RKO (cell line): ENCODE results near the gene SORCS2.
A peak's percentile ranks its signal among the peaks of the same experiment; 100 is the strongest.

ENCODE experiments used
- DNase-seq: peaks from one replicate; pipeline ENCODE4 v3.0.0-alpha.2; 2016; ENCODE audit warnings: low spot score

The SORCS2 gene

DNA sequence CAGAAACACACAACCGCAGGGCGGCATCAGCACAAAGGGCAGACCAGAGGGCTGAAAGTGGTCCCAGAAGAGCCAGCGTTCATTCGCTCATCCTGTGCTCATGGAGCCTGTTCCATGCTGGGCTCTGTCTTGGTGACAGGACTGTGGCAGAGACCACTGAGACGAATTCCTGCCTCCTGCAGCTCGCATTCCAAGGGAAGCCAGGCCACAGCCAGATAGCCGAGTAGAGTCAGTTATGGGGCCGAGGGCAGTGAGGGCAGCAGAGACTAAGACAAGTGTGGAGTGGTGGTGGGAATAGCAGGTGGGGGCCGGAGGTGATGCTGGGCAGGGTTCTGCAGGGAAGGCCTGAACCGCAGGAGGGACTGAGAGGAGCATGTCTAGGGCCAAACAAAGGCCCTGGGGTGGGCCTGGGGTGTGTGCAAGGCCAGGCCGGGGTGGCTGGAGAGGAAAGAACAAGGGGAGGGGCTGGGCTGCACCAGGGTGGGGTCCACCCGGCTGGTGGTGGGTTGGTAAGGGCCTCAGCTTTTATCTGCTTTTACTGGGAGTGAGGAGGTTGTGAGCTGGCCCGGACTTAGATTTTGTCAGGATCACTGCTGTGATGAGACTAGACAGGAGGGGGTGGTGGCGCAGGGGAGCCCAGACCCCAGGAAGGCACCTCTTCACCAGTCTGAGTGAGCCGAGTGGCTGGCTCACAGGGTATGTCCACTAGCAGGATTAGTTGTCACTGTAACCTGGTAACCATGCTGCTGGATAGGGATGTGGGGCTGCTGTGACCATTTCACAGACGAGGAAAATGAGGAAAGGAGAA lies 236.1 kb downstream of the SORCS2 start:
- no peak for DNase-seq

- DNase-seq: no peak
These were observed 236.7 kb downstream of the SORCS2 start for GRCh38 chr4:7429069-7429416.

DNA sequence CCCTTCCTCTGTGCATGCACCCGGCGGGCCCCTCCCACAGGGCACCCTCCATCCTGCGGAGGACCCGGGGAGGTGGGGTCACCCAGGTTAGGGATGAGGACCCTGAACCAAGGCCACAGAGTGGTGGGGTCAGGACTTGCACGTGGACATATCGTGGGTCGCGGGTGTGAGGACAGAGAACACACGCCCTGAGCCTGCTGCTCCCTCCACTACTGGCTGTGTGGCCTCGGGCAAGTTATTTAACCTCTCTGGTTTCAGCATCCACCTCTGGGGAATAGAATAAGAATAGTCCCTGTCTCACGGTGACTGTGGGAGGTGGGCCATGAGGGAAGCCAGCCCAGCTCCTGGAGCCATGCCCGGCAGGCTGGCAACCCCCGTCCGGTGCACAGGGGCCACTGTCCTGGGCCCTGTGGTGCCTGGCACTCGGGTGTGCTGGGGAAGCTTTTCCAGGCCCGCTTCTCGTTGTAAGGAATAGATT lies 237.3 kb downstream of the SORCS2 start:
- DNase-seq: no peak

DNA sequence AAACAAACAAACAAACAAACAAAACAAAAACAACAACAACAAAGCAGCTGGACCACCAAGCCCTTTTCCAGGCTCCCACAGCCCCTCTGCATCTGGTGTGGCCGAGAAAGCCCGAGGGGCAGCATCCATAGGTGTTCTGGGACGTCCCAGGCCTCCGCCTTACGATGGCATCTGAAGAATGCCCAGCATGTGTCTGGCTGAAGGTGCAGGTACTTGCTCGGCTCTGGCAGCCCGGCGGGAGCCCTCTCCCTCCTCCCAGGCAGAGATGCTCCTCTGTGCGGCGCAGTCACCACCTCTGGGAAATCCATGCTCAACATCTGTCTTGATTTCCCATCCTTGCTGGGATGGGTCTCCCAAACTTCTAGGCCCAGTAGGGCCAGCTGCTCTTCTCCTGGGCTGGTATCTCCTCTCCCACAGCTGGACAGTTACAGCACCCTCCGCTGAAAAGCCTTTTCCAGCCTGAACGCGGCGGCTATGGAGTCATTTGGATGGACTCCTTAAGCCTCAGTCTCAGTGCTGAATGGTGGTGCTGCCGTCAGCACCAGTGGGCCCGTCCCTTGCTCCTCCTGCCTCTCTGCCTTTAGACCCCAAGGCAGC lies 238.1 kb downstream of the SORCS2 start:
- DNase-seq: no peak

DNA sequence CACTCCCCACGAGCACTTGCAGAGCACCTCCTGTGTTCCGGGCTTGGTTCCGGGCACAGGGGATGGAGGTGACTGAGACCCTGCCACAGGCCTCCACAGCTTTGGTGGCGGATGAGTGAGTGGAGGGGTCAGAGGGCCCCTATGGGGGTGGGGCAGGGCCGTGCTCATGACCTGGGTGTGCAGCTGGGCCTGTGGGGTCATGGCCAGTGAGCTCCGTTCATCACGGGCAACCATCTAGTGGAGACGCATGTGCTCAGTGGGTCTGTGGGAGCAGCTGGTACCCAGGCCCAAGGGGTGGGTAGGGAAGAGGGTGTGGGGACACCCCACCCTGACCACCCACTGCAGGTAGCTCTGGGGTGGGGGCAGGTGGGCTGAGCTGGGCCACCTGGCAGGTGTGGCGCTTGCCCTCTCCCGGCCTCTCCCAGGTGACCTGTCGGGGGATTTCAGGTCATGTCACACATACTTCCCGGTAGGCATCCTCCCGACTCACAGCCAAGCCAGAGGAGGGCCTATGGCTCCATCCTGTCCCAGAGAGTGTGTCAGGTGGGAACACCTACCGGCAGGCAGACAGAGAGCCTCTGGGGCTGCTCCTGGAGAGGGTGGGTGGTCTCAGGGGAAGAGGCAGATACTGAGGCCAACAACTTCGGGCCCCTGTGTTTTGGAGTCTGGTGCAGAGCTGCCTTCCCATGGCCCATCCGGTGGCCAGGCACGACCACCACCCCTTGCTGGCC lies 238.8 kb downstream of the SORCS2 start:
- DNase-seq: no peak

DNA sequence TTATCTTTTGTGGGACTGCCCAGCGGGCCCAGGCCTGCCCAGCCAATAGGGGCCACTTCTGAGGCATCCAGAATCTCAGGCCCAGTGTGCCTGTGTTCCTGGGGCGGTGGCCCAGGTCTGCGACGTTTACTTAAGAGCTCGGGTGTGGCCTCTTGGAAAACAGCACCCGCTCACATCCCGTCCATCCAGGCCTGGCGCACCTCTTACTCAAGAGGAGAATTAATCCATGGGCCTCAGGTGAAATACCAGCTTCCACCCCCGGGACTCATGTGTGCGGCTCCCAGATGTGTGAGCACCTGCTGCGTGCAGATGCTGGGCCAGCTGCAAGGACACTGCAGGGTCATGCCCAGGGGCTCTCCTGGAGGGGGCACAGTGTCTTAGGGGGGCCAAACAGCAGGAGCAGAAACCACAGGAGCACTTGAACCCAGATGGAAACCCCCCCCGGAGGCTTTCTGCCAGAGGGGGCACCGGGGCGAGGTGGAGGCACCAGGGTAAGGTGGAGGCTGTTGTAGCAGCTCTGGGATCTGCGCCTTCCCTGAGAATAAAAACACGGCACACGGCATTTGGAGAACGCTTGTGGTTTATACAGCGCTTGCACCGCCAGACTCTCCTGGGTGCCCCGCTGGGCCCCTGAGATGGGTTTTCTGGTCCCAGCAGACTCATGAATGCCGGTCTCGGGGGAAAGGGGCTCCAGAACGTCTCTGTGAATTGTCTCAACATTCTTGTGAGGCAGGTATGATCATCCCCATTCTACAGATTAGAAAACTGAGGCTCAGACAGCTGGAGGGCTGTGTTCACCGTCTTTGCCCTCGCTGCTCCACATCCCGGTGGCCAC lies 239.6 kb downstream of the SORCS2 start:
- no peak for DNase-seq

- no peak for DNase-seq
These were observed 240.4 kb downstream of the SORCS2 start for GRCh38 chr4:7432531-7433375.

- no peak for DNase-seq
These were observed 241.2 kb downstream of the SORCS2 start for GRCh38 chr4:7433376-7434140.

DNA sequence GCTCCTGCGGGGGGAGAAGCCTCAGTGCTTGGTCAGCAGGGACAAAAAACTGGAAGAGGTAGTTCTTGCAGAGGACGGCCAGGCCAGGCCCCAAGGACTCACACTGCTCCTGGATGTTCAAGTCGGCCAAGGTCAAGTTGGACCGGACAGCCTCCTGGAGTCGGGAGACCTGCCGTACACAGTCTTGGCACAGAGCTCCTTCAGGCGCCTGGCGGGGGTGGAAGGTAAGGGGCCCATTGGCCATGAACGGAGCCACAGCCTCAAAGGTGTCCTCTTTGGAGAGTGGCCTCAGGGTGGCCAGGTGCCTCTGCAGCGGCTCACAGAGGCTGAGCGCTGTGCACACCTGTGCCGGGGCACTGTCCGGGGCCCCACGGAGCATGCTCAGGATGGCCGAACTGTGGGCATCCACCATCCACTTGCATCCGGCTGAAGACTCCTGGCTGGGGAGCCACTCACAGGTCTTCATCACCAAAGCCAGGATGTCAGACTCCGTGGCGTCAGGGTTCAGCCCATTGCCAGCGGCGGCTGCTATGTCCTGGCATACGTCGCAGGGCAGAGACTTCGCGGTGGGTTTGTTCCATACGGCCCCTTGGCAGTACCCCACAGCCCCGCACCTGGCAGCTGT lies 241.9 kb downstream of the SORCS2 start:
- DNase-seq: no peak

DNA sequence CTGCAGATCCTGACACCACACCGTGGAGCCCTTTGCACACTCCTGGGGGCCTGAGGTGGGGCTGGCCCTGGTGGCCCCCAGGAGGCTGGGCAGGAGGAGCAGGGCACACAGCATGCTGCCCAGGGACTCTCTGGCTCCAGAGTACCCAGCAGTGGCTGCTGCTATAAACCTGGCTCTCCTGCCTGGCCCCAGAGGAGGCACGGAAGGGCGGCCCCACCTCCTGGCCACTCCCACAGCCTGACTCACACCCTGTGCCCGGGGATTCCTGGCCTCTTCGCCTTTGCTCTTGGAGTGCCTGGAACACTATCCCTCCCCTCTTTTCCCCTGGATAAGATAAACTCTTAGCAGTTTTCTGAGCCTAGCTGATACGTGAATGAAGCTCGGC lies 242.4 kb downstream of the SORCS2 start, which contains the start of gene PSAPL1:
PSAPL1 (minus strand) TSS at position 165 of the 385 bp plus-strand sequence; CDS start at position 114, 51 bp downstream.
- DNase-seq: peak; percentile 16

DNA sequence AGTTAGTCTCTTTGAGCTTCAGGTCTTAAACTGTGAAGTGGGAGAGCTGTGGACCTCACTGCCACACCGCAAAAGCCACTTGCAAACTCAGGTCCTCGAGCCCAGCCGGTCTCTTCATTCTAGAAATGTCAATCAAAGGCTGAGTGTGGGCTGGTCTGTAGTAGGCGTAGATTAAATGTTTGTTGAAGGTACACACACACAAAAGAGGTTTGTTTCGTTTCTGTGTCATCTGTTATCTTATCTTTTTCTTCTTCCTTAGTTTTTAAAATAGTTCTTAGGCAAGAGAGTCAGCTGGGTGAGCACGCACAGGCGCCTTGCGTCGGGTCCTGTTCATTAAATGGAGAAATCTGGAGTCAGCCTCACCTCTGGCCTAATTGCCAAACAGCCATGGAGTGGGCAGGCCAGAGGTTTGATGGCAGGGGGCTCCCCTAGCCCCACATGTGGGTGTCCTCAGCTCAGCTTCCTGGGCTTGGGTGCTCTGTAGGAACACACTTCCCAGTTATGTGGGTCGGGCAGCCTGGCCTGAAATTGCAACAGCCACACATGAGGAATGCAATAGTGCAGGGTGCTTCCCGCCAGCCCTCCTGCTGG lies 243.2 kb downstream of the SORCS2 start:
- no peak for DNase-seq

DNA sequence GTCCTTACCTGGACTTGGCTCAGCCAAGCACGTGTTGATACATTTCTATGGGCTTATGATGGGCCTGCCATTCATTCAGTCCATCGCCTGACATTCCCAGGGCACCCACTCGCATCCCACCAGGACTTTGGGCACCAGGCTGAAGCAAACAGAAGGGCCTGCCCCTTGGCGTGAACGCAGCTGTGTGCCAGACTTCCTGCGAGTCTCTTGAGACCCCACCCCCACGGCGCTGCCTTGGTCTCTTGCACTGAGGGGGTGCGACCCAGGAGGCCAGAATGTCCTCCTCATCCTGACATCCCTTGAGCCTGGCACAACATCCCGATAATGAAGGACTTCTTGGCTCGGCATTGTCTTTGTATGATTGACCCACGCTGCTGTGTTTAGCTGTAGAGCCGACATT lies 243.9 kb downstream of the SORCS2 start:
- DNase-seq: no peak

DNA sequence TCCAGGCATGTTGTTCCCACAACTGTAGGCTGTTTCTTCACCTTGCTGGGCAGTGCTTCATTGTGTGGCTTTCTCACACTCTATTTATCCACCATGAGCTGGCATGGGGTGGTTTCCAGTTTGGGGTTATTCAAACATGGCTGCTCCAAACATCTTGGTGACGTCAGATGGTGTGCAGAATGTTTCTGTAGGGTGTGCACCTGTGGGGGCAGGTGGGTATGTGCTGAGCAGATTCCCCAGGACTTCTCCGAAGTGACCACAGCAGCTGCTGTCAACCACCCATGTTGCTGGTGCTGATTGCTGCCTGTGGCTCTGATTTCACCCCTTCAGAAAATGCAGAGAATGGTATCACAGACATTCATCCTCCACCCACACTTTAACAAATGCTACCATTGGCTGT lies 247.4 kb downstream of the SORCS2 start:
- DNase-seq: no peak

GRCh38 chr4:7441201-7441600 lies 248.9 kb downstream of the SORCS2 start:
- DNase-seq: no peak

GRCh38 chr4:7442574-7443162 lies 250.3 kb downstream of the SORCS2 start:
- DNase-seq: no peak

GRCh38 chr4:7444314-7444713 lies 252.0 kb downstream of the SORCS2 start:
- DNase-seq: no peak

GRCh38 chr4:7444731-7445130 lies 252.4 kb downstream of the SORCS2 start:
- DNase-seq: no peak

DNA sequence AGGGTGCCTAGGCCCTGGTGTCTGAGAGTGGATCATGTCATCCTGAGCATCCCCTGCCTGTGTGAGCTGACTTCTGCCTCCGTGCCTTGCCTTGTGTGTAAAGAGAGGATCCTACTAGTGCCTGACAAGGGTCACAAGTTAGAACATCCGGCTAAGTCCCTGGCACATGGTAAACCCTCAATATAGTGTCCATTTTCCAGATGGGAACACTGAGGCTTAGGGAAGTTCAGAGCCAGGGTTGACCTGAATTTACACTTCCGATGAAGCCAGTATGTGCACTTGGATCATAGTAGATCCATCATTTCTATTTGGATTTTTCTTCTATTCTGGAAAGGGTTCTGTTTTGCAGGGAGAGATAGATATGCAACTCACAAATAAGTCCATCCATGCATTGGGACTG lies 254.9 kb downstream of the SORCS2 start:
- no peak for DNase-seq

- DNase-seq: no peak
These were observed 255.7 kb downstream of the SORCS2 start for GRCh38 chr4:7448036-7448435.
